Stimulated activated CD8-positive, alpha-beta memory T cell treated with anti-CD3 and anti-CD28 coated beads, Interleukin-4, amount 100 ng/mL, for 24 hours (primary cell): ENCODE data around the gene FBXO5.

ENCODE experiments used
- DNase-seq: peaks from one replicate; pipeline ENCODE4 v3.0.0-alpha.2; 2020; ENCODE audit warnings: low read depth

FBXO5 gene

GRCh38 chr6:152952045-152952444 is 30.8 kb downstream of the FBXO5 start:
- DNase-seq = no peak

GRCh38 chr6:152950240-152950639 is 32.6 kb downstream of the FBXO5 start:
- DNase-seq = no peak

GRCh38 chr6:152948150-152948768 is 34.6 kb downstream of the FBXO5 start:
- no peak for DNase-seq

GRCh38 chr6:152946995-152947394 is 35.8 kb downstream of the FBXO5 start:
- no peak for DNase-seq

GRCh38 chr6:152946484-152946883 is 36.4 kb downstream of the FBXO5 start:
- no peak for DNase-seq

- no peak for DNase-seq
These were observed 39.5 kb downstream of the FBXO5 start for GRCh38 chr6:152943260-152943897.

- no peak for DNase-seq
These were observed 40.4 kb downstream of the FBXO5 start for GRCh38 chr6:152942319-152942869.

GRCh38 chr6:152941746-152942145 is 41.1 kb downstream of the FBXO5 start:
- no peak for DNase-seq

- DNase-seq = no peak
These were observed 50.0 kb downstream of the FBXO5 start for GRCh38 chr6:152932865-152933264.

- no peak for DNase-seq
These were observed 60.1 kb downstream of the FBXO5 start for GRCh38 chr6:152922706-152923105.
